ENCODE data around the gene CELA2A.

DNA sequence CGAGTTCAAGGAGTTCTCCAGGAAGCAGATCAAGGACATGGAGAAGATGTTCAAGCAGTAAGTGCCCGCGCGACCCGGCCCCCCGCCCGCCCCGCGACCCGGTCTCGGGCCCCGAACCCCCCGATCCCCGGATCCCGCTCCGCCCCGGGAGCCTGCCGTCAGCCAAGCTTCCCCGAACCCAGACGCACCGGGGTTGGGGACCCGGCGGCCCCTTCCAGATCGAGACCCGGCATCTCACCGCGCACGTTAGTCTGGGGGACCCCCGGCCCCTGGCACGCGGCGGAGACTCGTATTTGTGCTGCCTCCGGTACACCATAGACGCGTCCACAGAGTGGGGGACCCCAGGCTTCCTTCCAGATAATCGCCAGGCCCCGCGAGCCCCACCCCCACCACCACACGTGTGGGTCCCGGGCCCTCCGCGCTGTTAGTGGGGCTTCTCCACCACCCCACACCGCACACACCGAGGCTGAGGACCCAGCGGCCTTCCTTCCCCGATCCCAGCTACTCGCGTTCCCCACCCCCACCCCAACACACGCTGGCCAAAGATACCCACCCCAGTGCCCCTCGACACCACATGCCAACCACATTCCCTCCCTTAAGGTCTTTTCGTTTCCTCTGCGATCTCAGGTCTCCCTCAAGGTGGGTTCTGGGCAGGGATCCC, 46.2 kb upstream of the CELA2A start:
- TF ChIP-seq, protein P1, sequence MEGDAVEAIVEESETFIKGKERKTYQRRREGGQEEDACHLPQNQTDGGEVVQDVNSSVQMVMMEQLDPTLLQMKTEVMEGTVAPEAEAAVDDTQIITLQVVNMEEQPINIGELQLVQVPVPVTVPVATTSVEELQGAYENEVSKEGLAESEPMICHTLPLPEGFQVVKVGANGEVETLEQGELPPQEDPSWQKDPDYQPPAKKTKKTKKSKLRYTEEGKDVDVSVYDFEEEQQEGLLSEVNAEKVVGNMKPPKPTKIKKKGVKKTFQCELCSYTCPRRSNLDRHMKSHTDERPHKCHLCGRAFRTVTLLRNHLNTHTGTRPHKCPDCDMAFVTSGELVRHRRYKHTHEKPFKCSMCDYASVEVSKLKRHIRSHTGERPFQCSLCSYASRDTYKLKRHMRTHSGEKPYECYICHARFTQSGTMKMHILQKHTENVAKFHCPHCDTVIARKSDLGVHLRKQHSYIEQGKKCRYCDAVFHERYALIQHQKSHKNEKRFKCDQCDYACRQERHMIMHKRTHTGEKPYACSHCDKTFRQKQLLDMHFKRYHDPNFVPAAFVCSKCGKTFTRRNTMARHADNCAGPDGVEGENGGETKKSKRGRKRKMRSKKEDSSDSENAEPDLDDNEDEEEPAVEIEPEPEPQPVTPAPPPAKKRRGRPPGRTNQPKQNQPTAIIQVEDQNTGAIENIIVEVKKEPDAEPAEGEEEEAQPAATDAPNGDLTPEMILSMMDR (IDR thresholded peaks at IDR 0.05) = no peak
- TF ChIP-seq EZH2 (IDR thresholded peaks at IDR 0.05) (no peak), EZH2phosphoT487 (IDR thresholded peaks at IDR 0.05) (no peak)

Measured in neural progenitor cell (in vitro differentiated cells).